ENCODE data around the gene RNF220. TPM values are rescaled to one million over a fixed set of nuclear protein-coding genes. Genes with fewer than 3 reads are reported as not detected.
A peak's percentile ranks its signal among the peaks of the same experiment; 100 is the strongest.

Gene RNF220
- total and polyA plus RNA-seq, 7 donors, result 49.5 to 122 (median 82.8) TPM

DNA sequence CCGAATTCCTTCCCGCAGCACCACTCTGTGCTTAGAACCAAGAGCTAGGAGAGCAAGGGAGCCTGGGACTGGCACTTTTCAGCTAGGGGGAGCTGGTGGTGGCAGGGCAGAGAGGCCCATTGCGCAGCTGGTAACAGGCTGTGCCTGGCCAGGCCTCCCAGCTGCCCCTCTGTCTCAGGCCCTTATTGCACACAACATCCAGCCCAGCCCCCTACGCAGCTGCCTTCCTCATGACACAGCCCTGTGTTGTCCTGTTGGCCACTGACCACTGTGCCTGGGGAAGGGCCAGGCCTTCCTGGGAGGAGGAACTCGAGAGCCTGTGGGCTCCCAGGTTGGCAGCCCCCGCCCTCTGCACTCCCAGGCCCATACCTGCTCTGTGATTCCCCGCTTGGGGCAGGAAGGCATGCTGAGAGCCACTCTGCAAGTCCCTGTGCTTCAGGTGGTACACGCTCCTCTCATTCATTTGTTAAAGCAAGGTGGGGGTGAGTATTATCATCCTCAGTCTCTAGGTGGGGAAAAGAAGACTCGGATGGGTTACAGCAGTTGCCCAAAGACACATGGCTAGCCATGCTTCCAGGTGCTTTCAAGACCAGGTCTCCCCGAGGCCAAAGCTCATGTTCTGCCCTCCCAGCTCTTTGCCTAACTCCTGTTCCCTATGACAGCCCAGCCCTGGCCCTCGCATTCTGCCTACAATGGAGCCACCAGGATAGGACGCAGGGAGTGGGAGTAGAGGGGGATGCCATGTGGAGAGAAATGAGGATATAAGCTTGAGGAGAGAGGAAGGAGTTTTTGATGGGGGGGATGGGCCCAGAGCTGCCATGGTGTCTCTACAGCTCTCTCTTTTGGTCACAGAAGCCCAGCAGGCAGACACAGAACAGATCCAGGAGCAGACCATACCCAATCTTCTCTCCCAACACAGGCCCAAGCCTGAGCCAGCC, 187.4 kb downstream of the RNF220 start:
- Histone ChIP-seq H3K4me1 (no peaks in the 10 kb centered on the region), H3K36me3 (no peaks in the 10 kb centered on the region), H3K4me3 (no peak overlapping the region), H3K27me3 (peaks cover 0 to 15% (median 0%) of the 10 kb centered on the region in 3 donors), H3K9me3 (no peaks in the 10 kb centered on the region), H3K27ac (no peak overlapping the region)
- 87 to 89% methylated on average over 12 of the region's 12 CpGs for WGBS, 2 donors
- TF ChIP-seq POLR2AphosphoS5 (IDR thresholded peaks at IDR 0.05) (no peak), POLR2A (IDR thresholded peaks at IDR 0.05) (no peak), CTCF (IDR thresholded peaks at IDR 0.05) (no peak), EP300 (IDR thresholded peaks at IDR 0.05) (no peak)
- DNase-seq, result no peak
- intact Hi-C loops (cut with DNase I), result loop anchor here (10.0 kb wide), 2 partner anchors 278 to 588 kb away; no protein-coding TSS in a partner anchor

DNA sequence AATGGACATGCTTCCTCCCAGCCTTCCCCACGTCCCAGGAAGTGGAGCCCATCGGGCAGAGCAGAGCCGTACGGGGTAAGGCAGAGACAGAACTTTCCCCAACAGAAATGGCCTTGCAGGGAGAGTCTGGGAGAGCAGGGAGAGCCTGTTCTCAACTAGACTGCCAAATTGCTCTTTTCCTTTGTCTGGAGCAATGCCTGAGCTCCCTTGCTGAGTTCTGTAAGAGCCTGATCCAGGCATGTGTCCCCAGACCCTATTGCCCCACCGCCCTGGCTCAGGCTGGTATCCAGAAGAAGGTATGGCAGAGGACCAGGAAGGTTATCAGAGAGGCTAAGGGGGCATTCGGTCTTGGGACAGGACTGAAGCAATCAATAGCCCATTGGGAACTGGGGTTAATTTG, 189.3 kb downstream of the RNF220 start:
- Histone ChIP-seq H3K27ac (no peak overlapping the region), H3K4me1 (no peaks in the 10 kb centered on the region), H3K9me3 (no peaks in the 10 kb centered on the region), H3K27me3 (peaks cover 0 to 18% (median 0%) of the 10 kb centered on the region in 3 donors), H3K4me3 (no peak overlapping the region), H3K36me3 (no peaks in the 10 kb centered on the region)
- intact Hi-C loops (cut with DNase I), result loop anchor here (2.0 to 10.0 kb wide), 4 partner anchors 216 to 590 kb away; no protein-coding TSS in a partner anchor
- TF ChIP-seq EP300 (IDR thresholded peaks at IDR 0.05), result no peak
- no peak for TF ChIP-seq POLR2AphosphoS5 (IDR thresholded peaks at IDR 0.05)
- no peak for TF ChIP-seq CTCF (IDR thresholded peaks at IDR 0.05)
- no peak for TF ChIP-seq POLR2A (IDR thresholded peaks at IDR 0.05)
- WGBS, 2 donors, result 90 to 91% methylated on average over 6 of the region's 6 CpGs
- no peak for DNase-seq

DNA sequence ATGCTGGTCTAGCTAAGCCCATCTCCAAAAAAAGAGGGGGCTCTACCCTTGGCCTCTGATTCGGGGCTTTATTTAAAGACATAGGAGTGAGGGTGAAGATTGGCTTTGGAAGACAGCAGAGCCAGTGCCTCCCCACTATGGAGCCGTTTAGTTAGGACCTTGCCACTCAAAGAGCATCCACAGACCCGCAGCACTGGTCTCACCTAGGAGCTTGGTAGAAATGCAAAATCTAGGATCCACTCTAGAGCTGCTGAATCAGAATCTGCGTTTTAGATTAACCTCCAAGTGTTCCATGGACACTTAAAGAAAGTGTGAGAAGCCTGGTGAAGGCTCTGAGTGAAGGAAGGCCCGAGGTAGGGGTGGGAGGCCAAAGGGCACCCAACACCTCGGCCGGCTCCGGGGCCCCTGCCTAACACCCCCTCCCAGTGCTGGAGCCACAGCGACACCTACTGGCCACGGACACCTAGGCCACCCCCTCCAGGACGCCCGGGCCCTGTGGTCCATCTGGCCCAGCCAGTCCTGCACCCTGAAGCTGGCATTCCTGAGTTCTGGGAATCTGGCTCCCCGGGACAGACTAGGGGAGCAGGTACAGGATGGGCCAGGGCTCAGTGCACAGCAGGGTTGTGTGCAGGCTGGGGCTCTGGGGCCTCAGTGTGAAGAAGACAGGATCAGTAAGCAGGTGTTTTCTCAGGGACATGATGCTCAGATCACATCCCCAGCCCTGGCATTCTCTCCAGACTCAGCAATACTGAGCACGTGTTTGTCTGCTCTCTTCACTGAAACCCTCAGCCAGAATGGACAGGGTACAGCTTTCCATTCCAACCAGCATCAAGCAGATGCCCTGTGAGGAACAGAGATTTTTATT, 190.0 kb downstream of the RNF220 start:
- peak; percentile 82 for DNase-seq
- no peaks in the 10 kb centered on the region for H3K4me1 ChIP-seq
- WGBS, 2 donors, result 13 to 28% methylated on average over 14 of the region's 14 CpGs
- no peak overlapping the region for H3K4me3 ChIP-seq
- no peaks in the 10 kb centered on the region for H3K9me3 ChIP-seq
- no peak overlapping the region for H3K27ac ChIP-seq
- H3K27me3 ChIP-seq, result peaks cover 0 to 26% (median 0%) of the 10 kb centered on the region in 3 donors
- intact Hi-C loops (cut with DNase I), result loop anchor here (2.0 to 10.0 kb wide), 4 partner anchors 216 to 590 kb away; no protein-coding TSS in a partner anchor
- H3K36me3 ChIP-seq, result no peaks in the 10 kb centered on the region
- TF ChIP-seq CTCF (IDR thresholded peaks at IDR 0.05) (peak; percentile 83 to 95 (median 92)), POLR2A (IDR thresholded peaks at IDR 0.05) (no peak)

GRCh38 chr1:44596511-44596910, 191.5 kb downstream of the RNF220 start:
- no peaks in the 10 kb centered on the region for H3K36me3 ChIP-seq
- no peak for DNase-seq
- no peaks in the 10 kb centered on the region for H3K4me1 ChIP-seq
- intact Hi-C loops (cut with DNase I), result loop anchor here (10.0 kb wide), 2 partner anchors 282 to 592 kb away; no protein-coding TSS in a partner anchor
- TF ChIP-seq EP300 (IDR thresholded peaks at IDR 0.05) (no peak), POLR2AphosphoS5 (IDR thresholded peaks at IDR 0.05) (no peak)
- H3K9me3 ChIP-seq, result no peaks in the 10 kb centered on the region
- no peak overlapping the region for H3K27ac ChIP-seq
- no peak overlapping the region for H3K4me3 ChIP-seq
- 65 to 67% methylated on average over 4 of the region's 4 CpGs for WGBS, 2 donors
- H3K27me3 ChIP-seq, result peaks cover 0 to 34% (median 0%) of the 10 kb centered on the region in 3 donors
